GM19025 (cell line): ENCODE data around the gene CDKN1A.

ENCODE experiments used
- ATAC-seq: cut with Tn5 transposase; IDR thresholded peaks from one replicate; pipeline ENCODE4 v1.9.1; 2021; ENCODE audit warnings: mild to moderate bottlenecking, low read depth, moderate library complexity; ENCODE audit not compliant: unreplicated experiment

CDKN1A gene

DNA sequence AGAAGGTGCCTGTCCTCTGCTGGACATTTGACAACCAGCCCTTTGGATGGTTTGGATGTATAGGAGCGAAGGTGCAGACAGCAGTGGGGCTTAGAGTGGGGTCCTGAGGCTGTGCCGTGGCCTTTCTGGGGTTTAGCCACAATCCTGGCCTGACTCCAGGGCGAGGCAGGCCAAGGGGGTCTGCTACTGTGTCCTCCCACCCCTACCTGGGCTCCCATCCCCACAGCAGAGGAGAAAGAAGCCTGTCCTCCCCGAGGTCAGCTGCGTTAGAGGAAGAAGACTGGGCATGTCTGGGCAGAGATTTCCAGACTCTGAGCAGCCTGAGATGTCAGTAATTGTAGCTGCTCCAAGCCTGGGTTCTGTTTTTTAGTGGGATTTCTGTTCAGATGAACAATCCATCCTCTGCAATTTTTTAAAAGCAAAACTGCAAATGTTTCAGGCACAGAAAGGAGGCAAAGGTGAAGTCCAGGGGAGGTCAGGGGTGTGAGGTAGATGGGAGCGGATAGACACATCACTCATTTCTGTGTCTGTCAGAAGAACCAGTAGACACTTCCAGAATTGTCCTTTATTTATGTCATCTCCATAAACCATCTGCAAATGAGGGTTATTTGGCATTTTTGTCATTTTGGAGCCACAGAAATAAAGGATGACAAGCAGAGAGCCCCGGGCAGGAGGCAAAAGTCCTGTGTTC is 1.3 kb upstream of the CDKN1A start:
- ATAC-seq, result no peak

DNA sequence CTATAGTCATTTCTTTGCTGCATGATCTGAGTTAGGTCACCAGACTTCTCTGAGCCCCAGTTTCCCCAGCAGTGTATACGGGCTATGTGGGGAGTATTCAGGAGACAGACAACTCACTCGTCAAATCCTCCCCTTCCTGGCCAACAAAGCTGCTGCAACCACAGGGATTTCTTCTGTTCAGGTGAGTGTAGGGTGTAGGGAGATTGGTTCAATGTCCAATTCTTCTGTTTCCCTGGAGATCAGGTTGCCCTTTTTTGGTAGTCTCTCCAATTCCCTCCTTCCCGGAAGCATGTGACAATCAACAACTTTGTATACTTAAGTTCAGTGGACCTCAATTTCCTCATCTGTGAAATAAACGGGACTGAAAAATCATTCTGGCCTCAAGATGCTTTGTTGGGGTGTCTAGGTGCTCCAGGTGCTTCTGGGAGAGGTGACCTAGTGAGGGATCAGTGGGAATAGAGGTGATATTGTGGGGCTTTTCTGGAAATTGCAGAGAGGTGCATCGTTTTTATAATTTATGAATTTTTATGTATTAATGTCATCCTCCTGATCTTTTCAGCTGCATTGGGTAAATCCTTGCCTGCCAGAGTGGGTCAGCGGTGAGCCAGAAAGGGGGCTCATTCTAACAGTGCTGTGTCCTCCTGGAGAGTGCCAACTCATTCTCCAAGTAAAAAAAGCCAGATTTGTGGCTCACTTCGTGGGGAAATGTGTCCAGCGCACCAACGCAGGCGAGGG is 594 bp upstream of the CDKN1A start:
- no peak for ATAC-seq

DNA sequence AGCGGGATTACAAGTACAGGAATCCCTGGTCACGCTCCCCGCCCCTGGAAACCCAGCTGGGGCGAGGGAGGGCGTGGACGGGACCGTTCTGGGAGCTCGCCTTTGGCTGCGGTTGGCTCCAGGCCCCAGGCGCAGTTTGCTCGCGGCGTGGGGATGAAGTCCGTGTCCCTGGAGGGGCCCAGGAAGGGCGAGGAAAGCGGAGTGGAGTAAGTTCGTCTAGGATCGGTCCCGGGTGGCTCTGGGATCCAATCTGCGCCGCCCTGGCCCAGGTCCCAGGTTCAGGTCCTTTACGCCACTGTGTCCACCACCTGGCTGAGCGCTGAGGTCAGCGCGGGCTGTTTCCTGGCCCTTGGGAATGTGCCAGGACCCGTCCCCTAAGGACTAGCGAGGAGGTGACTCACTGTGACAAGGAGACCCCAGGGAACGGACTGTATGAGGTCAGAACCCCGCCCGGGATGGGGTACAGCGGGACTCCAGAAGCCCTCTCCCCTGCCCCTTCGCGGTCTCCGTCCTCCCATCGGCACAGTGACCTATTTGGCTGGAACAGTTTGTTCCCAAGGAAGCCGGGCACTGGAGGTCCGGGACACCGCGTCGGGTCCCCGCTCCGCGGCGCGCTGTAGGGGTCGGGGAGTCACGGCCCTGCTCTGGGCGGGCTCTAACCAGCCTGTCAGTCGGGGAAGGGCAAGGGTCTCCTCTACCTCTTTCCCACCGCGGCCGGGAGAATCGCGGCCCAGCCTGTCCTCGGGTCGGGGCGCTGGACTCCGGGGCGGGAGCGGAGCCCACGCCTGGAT is 724 bp downstream of the CDKN1A start:
- no peak for ATAC-seq

DNA sequence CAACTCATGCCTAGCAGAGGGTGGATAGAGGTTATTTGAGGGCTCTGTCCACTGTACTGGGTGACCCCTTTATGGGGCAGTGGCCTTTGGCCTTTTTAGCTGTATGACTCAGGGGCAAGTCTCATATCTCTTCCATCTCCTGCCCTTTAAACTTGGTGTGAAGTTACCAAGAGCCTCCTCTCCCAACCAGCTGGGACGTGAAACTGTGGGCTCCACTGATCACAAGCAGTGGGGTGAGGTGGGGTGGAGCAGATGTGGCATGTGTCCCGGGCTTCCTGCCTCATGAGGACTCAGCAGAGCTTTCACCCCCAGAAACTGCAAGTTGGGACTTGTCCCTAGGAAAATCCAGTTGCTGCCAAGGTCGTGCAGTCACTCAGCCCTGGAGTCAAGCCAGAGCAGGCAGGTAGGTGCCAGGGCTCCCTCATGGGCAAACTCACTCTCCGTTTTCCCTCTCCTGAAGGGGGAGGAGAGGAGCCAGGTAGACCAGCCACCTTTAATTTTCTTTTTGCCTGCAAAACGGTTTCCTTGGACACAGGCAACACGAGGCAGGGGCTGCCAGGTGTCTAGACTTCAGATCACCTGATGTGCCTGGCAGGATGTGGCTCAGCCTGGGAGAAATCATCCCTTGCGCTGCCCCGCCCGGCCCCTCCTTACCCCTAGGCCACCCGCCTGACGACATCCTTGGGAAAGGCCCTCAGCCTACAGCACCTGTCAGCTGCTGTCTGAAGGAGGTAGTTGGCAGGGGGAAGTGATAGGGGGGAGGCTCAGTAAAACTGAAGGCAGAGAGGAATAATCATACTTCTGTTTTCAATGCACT is 4.0 kb downstream of the CDKN1A start:
- no peak for ATAC-seq

DNA sequence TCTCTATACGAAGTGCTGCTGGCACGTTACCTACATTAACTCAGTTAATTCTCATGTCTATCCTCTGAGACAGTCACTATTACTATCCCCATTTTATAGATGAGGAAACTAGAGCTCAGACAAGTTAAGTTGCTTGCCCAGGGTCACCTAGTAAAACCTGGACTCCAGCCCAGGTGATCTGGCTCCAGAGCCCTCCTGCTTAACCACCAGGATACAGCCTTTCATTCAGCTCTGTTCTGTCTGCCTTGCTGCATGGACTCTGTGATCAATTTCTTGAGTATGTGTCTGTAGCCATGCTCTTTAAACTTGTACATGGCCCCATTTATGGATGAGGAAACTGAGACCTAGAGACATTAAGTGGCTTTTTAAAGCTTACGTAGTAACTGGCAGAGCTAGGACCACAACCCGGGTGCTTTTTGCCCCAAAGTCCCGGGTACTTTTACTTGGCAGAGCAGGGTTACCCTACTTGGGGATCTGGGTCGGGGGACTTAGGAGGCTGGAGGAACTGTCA is 4.7 kb downstream of the CDKN1A start:
- no peak for ATAC-seq

DNA sequence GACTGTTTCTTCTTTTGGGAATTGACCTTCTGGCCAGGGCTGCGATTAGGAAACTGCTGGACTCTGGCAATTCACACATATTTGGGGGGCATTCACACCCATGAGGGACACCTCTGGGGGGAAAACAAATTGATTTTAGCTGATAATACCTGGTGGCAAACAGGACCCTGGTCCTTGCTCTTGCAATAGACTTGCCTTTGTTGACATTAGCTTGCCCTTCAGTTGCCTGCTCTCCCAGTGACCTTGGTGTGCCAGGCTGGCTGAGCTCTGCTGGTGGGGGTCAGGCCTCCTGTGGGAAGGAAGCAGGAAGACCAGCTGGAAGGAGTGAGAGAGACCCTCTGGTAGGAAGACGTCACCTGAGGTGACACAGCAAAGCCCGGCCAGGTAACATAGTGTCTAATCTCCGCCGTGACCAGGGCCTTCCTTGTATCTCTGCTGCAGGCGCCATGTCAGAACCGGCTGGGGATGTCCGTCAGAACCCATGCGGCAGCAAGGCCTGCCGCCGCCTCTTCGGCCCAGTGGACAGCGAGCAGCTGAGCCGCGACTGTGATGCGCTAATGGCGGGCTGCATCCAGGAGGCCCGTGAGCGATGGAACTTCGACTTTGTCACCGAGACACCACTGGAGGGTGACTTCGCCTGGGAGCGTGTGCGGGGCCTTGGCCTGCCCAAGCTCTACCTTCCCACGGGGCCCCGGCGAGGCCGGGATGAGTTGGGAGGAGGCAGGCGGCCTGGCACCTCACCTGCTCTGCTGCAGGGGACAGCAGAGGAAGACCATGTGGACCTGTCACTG is 5.3 kb downstream of the CDKN1A start:
- no peak for ATAC-seq

DNA sequence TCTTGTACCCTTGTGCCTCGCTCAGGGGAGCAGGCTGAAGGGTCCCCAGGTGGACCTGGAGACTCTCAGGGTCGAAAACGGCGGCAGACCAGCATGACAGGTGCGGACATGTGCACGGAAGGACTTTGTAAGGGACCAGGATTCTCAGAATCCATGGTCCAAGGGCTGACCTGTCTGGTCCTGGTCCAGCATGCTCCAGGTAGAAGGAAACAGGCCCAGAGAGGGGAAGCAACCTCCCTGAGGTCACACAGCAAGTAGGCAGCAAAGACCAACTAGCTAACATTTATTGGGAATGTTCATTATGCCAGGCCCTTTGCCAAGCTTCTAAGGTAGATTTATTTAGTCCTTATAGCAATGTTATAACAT is 5.9 kb downstream of the CDKN1A start:
- ATAC-seq, result no peak

DNA sequence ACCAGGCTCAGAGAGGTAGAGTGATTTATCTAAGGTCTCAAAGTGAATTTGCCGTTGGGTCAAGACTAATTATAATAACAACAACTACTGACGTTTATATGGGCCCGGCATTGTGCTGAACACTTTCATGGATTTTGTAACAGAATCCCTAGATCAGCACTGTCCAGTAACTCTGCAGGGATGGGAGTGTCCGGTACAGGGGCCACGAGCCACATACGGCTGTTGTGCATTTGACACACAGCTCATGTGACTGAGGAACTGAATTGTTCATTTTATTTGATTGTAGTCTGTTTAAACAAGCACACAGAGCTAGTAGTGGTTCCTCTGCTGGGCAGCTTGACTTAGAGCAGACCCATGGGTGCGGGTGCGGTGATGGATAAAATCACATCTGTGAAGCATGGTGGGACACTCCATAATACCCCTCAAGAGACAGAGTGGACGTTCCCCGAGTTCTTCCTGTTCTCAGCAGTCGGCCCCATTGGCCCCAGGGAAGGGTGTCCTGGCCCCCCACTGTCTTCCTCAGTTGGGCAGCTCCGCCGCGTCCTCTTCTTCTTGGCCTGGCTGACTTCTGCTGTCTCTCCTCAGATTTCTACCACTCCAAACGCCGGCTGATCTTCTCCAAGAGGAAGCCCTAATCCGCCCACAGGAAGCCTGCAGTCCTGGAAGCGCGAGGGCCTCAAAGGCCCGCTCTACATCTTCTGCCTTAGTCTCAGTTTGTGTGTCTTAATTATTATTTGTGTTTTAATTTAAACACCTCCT is 6.8 kb downstream of the CDKN1A start:
- ATAC-seq, result no peak

DNA sequence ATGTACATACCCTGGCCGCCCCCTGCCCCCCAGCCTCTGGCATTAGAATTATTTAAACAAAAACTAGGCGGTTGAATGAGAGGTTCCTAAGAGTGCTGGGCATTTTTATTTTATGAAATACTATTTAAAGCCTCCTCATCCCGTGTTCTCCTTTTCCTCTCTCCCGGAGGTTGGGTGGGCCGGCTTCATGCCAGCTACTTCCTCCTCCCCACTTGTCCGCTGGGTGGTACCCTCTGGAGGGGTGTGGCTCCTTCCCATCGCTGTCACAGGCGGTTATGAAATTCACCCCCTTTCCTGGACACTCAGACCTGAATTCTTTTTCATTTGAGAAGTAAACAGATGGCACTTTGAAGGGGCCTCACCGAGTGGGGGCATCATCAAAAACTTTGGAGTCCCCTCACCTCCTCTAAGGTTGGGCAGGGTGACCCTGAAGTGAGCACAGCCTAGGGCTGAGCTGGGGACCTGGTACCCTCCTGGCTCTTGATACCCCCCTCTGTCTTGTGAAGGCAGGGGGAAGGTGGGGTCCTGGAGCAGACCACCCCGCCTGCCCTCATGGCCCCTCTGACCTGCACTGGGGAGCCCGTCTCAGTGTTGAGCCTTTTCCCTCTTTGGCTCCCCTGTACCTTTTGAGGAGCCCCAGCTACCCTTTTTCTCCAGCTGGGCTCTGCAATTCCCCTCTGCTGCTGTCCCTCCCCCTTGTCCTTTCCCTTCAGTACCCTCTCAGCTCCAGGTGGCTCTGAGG is 7.6 kb downstream of the CDKN1A start:
- no peak for ATAC-seq

DNA sequence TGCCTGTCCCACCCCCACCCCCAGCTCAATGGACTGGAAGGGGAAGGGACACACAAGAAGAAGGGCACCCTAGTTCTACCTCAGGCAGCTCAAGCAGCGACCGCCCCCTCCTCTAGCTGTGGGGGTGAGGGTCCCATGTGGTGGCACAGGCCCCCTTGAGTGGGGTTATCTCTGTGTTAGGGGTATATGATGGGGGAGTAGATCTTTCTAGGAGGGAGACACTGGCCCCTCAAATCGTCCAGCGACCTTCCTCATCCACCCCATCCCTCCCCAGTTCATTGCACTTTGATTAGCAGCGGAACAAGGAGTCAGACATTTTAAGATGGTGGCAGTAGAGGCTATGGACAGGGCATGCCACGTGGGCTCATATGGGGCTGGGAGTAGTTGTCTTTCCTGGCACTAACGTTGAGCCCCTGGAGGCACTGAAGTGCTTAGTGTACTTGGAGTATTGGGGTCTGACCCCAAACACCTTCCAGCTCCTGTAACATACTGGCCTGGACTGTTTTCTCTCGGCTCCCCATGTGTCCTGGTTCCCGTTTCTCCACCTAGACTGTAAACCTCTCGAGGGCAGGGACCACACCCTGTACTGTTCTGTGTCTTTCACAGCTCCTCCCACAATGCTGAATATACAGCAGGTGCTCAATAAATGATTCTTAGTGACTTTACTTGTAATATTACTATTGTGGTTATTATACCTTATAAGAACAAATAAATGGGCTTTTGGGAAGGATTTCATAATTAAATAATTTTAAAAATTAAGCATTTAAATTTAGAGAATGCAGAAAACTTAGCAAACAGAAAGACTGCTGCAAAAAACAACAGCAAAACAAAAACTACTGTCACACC is 8.4 kb downstream of the CDKN1A start:
- ATAC-seq, result no peak

DNA sequence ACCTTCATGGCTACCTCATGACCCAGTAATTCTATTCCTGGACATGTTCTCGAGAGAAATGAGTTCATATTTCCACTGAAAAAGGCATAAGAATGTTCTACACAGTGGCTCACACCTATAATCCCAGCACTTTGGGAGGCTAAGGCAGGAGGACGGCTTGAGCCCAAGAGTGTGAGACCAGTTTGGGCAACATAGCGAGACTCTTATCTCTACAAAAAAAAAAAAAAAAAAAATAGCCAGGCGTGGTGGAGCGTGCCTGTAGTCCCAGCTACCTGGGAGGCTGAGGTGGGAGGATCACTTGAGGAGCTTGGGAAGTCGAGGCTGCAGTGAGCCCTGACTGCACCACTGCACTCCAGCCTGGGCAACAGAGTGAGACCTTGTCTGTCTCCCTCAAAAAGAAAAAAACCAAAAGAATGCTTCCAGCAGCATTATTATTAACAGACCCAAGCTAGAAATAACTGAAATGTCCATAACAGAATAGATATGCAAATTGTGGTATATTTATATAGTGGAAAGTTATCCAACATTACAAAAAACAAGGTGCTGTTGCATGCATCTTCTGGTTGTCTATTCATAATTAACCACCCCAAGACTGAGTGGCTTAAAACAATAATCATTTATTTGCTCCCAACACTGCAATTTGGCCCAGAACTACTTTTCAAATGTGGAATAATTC is 9.7 kb downstream of the CDKN1A start:
- no peak for ATAC-seq

DNA sequence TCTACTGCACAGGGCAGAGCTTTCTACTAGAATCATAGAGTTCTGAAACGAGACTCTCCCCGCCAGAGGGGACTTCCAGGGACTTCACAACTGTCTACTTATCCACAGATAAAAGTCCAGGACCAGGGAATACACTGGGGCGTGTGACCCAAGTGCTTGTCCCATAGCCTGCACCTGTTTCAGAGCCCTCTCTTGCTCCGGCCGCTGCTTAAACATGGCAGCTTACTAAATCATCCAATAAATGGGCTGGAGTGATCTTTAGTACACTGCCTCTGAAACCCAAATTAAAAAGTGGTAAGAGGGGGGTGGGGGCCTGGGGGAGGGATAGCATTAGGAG is 10.2 kb downstream of the CDKN1A start:
- ATAC-seq, result no peak

DNA sequence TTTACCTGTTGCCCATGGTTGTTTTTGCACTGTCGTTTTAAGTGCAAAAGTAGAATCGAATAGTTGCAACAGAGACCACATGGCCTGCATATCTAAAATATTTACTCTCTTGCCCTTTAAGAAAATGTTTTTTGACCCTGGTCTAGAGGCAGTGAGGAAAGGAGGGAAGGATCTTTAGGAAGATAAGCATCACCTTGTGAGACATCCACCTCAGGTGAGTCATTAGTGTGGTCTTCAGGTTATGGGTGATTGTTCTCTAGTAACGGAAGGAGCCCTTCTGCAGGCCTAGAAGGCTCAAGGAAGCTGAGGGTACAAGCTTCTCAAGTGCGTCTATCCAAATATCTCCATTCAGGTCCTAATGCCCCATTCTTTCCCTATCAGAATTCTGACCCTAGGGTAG is 12.5 kb downstream of the CDKN1A start:
- ATAC-seq, result no peak

DNA sequence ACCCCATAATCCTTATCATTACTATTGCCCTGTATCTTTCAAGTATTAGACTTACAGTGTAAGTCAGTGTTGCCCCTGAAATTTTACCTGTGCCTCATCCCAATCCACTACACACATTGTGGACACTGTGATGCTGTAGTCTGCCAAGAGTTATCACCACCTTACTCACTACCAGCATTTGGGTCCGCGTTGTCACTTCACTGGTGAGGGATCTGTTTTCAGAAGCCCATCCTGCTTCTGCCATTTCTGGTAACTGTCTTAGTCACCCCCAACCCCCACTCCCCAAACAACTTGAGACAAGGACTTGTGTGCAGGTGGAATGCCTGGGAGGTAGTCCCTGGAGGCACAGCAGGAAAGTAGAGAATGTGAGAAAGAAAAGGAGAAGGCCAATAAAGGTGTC is 13.1 kb downstream of the CDKN1A start:
- no peak for ATAC-seq

DNA sequence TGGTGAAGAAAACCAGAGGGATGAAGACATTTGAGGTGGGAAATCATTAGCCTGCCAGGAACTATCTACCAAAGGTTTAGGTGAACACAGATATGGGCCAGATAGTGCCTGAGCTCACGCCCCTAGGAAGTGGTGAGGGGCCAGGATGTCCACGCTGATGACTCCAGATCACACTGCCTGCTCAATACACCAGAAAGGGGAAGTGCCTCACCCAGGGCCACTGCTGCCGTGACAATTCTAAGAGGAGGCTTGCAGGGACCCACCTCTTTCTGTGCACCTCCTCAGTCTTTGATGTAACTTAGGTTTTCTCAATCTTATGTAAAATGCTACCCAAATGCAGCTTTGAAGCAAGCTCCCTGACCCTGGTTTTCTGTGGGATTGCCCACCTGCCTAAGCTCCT is 13.7 kb downstream of the CDKN1A start:
- no peak for ATAC-seq

DNA sequence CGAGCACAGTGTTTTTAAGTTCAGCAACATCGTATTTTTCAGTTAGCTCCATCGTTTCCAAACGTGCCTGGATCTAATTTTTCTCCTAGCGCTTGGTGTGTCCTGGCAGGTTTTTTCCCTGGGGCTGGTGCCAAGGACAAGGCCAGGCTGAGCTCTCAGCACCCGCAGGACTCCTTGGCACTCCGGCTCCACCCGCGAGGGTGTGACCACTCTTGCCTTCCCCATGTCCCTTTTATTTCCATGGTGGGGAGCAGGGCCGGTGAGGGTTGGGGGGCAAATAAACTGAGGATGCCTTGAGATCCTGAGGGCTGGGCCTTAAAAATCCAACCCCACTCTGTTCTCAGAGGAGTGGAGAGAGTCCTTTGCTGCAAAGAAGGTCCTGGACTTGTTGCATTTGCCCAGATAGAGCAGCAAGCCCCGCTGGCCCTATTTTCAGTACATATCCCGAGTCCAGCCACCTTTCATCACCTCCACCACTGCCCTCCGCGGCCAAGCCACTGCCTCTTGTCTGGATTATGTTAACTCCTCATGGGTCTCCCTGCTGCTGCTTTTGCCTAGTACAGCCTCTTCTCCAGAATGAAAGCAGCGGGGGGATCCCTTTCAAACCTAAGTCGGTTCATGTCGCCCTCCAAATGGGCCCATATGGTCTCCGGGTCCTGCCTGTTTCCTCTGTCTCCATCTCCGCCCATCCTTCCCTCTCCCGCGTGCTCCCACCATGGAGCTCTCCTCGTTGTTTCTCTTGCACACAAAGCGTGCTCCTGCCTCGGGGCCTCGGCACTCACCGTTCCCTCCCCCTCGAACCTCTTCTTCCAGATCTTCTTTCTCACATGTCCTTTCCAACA is 14.6 kb downstream of the CDKN1A start:
- no peak for ATAC-seq
